H9 (cell line): Measurements from ENCODE around the gene KLHL22. TPM values are rescaled to one million over a fixed set of nuclear protein-coding genes. Genes with fewer than 3 reads are reported as not detected.

ENCODE experiments used
- DNase-seq: peaks from one replicate; pipeline ENCODE4 v3.0.0-alpha.2; 2017
- H2AFZ ChIP-seq: one replicate; pipeline ENCODE4 v1.6.1; 2013; ENCODE audit warnings: mild to moderate bottlenecking, low read length, control low read depth, moderate library complexity
- H2AK5ac ChIP-seq: 2 replicates; pipeline ENCODE4 v1.6.1; 2013; ENCODE audit warnings: low read length, control low read depth, mixed read lengths; ENCODE audit not compliant: insufficient read length
- H2BK120ac ChIP-seq: one replicate; pipeline ENCODE4 v1.6.1; 2013; ENCODE audit warnings: low read depth, mild to moderate bottlenecking, low read length, control low read depth, inconsistent platforms; ENCODE audit not compliant: poor library complexity, severe bottlenecking
- H2BK12ac ChIP-seq: 2 replicates; pipeline ENCODE4 v1.6.1; 2013; ENCODE audit warnings: low read length, control low read depth, mixed read lengths, low read depth; ENCODE audit not compliant: insufficient read length
- H2BK15ac ChIP-seq: 2 replicates; pipeline ENCODE4 v1.6.1; 2013; ENCODE audit warnings: low read depth, low read length, control low read depth
- H2BK20ac ChIP-seq: one replicate; pipeline ENCODE4 v1.6.1; 2013; ENCODE audit warnings: low read depth, mild to moderate bottlenecking, low read length, control low read depth, inconsistent platforms; ENCODE audit not compliant: poor library complexity, severe bottlenecking
- H2BK5ac ChIP-seq: 2 replicates; pipeline ENCODE4 v1.6.1; 2013; ENCODE audit warnings: low read length, control low read depth, mixed read lengths; ENCODE audit not compliant: insufficient read length
- H3K14ac ChIP-seq: 2 replicates; pipeline ENCODE4 v1.6.1; 2013; ENCODE audit warnings: low read length, control low read depth; ENCODE audit not compliant: insufficient read depth
- H3K18ac ChIP-seq: 2 replicates; pipeline ENCODE4 v1.6.1; 2013; ENCODE audit warnings: low read depth, mild to moderate bottlenecking, mixed read lengths, low read length, control low read depth; ENCODE audit not compliant: insufficient read length
- H3K23ac ChIP-seq: 2 replicates; pipeline ENCODE4 v1.6.1; 2013; ENCODE audit warnings: low read length, control low read depth, mixed read lengths, low read depth; ENCODE audit not compliant: insufficient read length
- H3K23me2 ChIP-seq: 2 replicates; pipeline ENCODE4 v1.6.1; 2013; ENCODE audit warnings: low read depth, mild to moderate bottlenecking, mixed read lengths, low read length, control low read depth; ENCODE audit not compliant: insufficient read length, poor library complexity, severe bottlenecking
- H3K27ac ChIP-seq: 2 replicates; pipeline ENCODE4 v1.5.1; 2013; ENCODE audit warnings: low read length, control low read depth, mixed read lengths, low read depth; ENCODE audit not compliant: insufficient read length
- H3K27me3 ChIP-seq: 2 replicates; pipeline ENCODE4 v1.6.1; 2013; ENCODE audit warnings: low read length, control low read depth, inconsistent platforms; ENCODE audit not compliant: insufficient read depth
- H3K4ac ChIP-seq: 2 replicates; pipeline ENCODE4 v1.6.1; 2013; ENCODE audit warnings: low read depth, mild to moderate bottlenecking, control low read depth, inconsistent platforms, low read length, moderate library complexity
- H3K4me1 ChIP-seq: 2 replicates; pipeline ENCODE4 v1.6.1; 2013; ENCODE audit warnings: low read length, control low read depth, inconsistent platforms; ENCODE audit not compliant: insufficient read depth
- H3K4me2 ChIP-seq: 2 replicates; pipeline ENCODE4 v1.6.1; 2013; ENCODE audit warnings: low read length, control low read depth, mixed read lengths; ENCODE audit not compliant: insufficient read length, insufficient read depth
- H3K56ac ChIP-seq: 2 replicates; pipeline ENCODE4 v1.6.1; 2013; ENCODE audit warnings: low read depth, mild to moderate bottlenecking, mixed read lengths, low read length, control low read depth; ENCODE audit not compliant: insufficient read length
- H3K79me1 ChIP-seq: 2 replicates; pipeline ENCODE4 v1.6.1; 2013; ENCODE audit warnings: low read depth, mild to moderate bottlenecking, moderate library complexity, low read length, control low read depth, inconsistent platforms; ENCODE audit not compliant: insufficient read depth, poor library complexity, severe bottlenecking
- H3K79me2 ChIP-seq: 2 replicates; pipeline ENCODE4 v1.6.1; 2013; ENCODE audit warnings: low read length, control low read depth, inconsistent platforms; ENCODE audit not compliant: insufficient read depth
- H3K9ac ChIP-seq: 2 replicates; pipeline ENCODE4 v1.6.1; 2013; ENCODE audit warnings: low read length, control low read depth, mixed read lengths; ENCODE audit not compliant: insufficient read length; ENCODE audit errors: extremely low read depth
- H3K9me3 ChIP-seq: one replicate; pipeline ENCODE4 v1.6.1; 2013; ENCODE audit warnings: low read depth, low read length, inconsistent platforms; ENCODE audit not compliant: control insufficient read depth
- H3T11ph ChIP-seq: one replicate; pipeline ENCODE4 v1.6.1; 2013; ENCODE audit warnings: mild to moderate bottlenecking, low read length, control low read depth, inconsistent platforms
- H4K20me1 ChIP-seq: one replicate; pipeline ENCODE4 v1.6.1; 2013; ENCODE audit not compliant: control insufficient read depth, insufficient read length, insufficient read depth
- H4K5ac ChIP-seq: 2 replicates; pipeline ENCODE4 v1.6.1; 2013; ENCODE audit warnings: low read depth, mild to moderate bottlenecking, mixed read lengths, low read length, control low read depth; ENCODE audit not compliant: insufficient read length
- H4K8ac ChIP-seq: replicated peaks from 2 replicates; pipeline ENCODE4 v1.6.1; 2013; ENCODE audit warnings: low read length, control low read depth, mixed read lengths, low read depth; ENCODE audit not compliant: insufficient read length
- H4K91ac ChIP-seq: 2 replicates; pipeline ENCODE4 v1.6.1; 2013; ENCODE audit warnings: low read depth, mild to moderate bottlenecking, moderate library complexity, mixed read lengths, low read length, control low read depth; ENCODE audit not compliant: insufficient read length
- H3K27ac Mint-ChIP-seq, 3 experiments: 2 replicates in 2 of 3; 3 replicates in 1 of 3; pipeline ENCODE4 v1.8.0; 2020 to 2021; ENCODE audit warnings: mixed read lengths in 3 of 3, mild to moderate bottlenecking in 1 of 3, moderate library complexity in 1 of 3
- H3K27me3 Mint-ChIP-seq: 2 replicates; pipeline ENCODE4 v1.8.0; 2021; ENCODE audit warnings: low read depth, mild to moderate bottlenecking, moderate library complexity, mixed read lengths
- H3K36me3 Mint-ChIP-seq, 3 experiments: 2 replicates in 2 of 3; 3 replicates in 1 of 3; pipeline ENCODE4 v1.8.0; 2020 to 2021; ENCODE audit warnings: low read depth in 3 of 3, mixed read lengths in 3 of 3; ENCODE audit not compliant: insufficient read depth in 1 of 3
- H3K4me1 Mint-ChIP-seq, 2 experiments: 2 replicates each; pipeline ENCODE4 v1.8.0; 2020; ENCODE audit warnings: mixed read lengths in 2 of 2
- H3K4me3 Mint-ChIP-seq, 2 experiments: 2 replicates in 1 of 2; 3 replicates in 1 of 2; pipeline ENCODE4 v1.8.0; 2020 to 2021; ENCODE audit warnings: mild to moderate bottlenecking in 2 of 2, mixed read lengths in 2 of 2, moderate library complexity in 1 of 2
- H3K9me3 Mint-ChIP-seq, 2 experiments: 2 replicates in 1 of 2; 3 replicates in 1 of 2; pipeline ENCODE4 v1.8.0; 2020; ENCODE audit warnings: mild to moderate bottlenecking in 2 of 2, mixed read lengths in 2 of 2, moderate library complexity in 1 of 2
- CTCF ChIP-seq: fragments of 200-600 bp; sonication (generic); conservative IDR thresholded peaks from 3 replicates; pipeline ENCODE4 v1.8.0; 2021; ENCODE audit warnings: antibody characterized with exemption, mild to moderate bottlenecking
- WGBS: extraction: QIAGEN DNeasy Blood & Tissue Kit; methylation state at CpG from one replicate; pipeline ENCODE4 v1.1.7; 2013; ENCODE audit warnings: missing lambda C conversion rate, low lambda C conversion rate, mixed read lengths; ENCODE audit not compliant: insufficient read length; ENCODE audit errors: extremely low coverage; 5-methylcytosine and 5-hydroxymethylcytosine counted together
- total RNA-seq: library from RNA; stranded (reverse); gene quantifications from 2 replicates; pipeline ENCODE4 v1.2.1, GENCODE V29; 2021

KLHL22 gene
- total RNA-seq, 1 experiment from 2014 or later, result 11.9 TPM

- Mint-ChIP-seq H3K27me3 (peaks cover 2% of the 10 kb centered on the region), H3K9me3 (no peaks in the 10 kb centered on the region), H3K4me1 (peaks cover 15 to 21% of the 10 kb centered on the region in 2 experiments), H3K36me3 (peaks cover 2 to 15% (median 4%) of the 10 kb centered on the region in 3 experiments; a peak in 5 of 7 replicates), H3K4me3 (no peak overlapping the region), H3K27ac (no peak overlapping the region)
- no peak overlapping the region for H3K18ac ChIP-seq
- H2BK20ac ChIP-seq, result no peak overlapping the region
- no peaks in the 10 kb centered on the region for H3K23me2 ChIP-seq
- no peak overlapping the region for H2AFZ ChIP-seq
- H3K4me1 ChIP-seq, result 0 out of 2 replicates have a peak, but pooled peaks cover 2% of the 10 kb centered on the region
- H4K91ac ChIP-seq, result no peak overlapping the region
- no peak overlapping the region for H3T11ph ChIP-seq
- no peak overlapping the region for H2BK120ac ChIP-seq
- H3K79me1 ChIP-seq, result no peaks in the 10 kb centered on the region
- no CpG with 5 or more reads among the region's 8 CpGs for WGBS
- no peak overlapping the region for H3K27ac ChIP-seq
- no peak overlapping the region for H3K23ac ChIP-seq
- no peaks in the 10 kb centered on the region for H4K20me1 ChIP-seq
- H3K79me2 ChIP-seq, result no peaks in the 10 kb centered on the region
- no peaks in the 10 kb centered on the region for H3K27me3 ChIP-seq
- no peak overlapping the region for H3K4me2 ChIP-seq
- no peak for DNase-seq
- no peak for TF ChIP-seq CTCF
- no peak overlapping the region for H2BK5ac ChIP-seq
- no peak overlapping the region for H2BK15ac ChIP-seq
- H3K56ac ChIP-seq, result no peak overlapping the region
- H3K9me3 ChIP-seq, result no peaks in the 10 kb centered on the region
- no peak overlapping the region for H2AK5ac ChIP-seq
- no peak overlapping the region for H4K5ac ChIP-seq
- no peak overlapping the region for H3K9ac ChIP-seq
- H2BK12ac ChIP-seq, result no peak overlapping the region
- no peak overlapping the region for H4K8ac ChIP-seq
- no peak overlapping the region for H3K14ac ChIP-seq
- H3K4ac ChIP-seq, result no peak overlapping the region
Measured at GRCh38 chr22:20455709-20456063, 39.9 kb downstream of the KLHL22 start.
